Astrocyte of the cerebellum (primary cell): ENCODE data around the gene CD3E.

Experiments used
- DNase-seq: peaks from one replicate; pipeline ENCODE4 v3.0.0-alpha.2; 2011; ENCODE audit warnings: low read depth
- H3K4me3 ChIP-seq: 2 replicates; pipeline ENCODE4 v1.5.1; 2011; ENCODE audit warnings: mild to moderate bottlenecking, low read depth, low read length, moderate library complexity
- in situ Hi-C: cut with HindIII; loops from 2 replicates; pipeline ENCODE4 v1.10.0; 2017; ENCODE audit warnings: low sequenced_read_pairs
- TF ChIP-seq, protein P1 (sequence below): IDR thresholded peaks from 2 replicates; pipeline ENCODE4 v1.5.1; 2012; ENCODE audit warnings: low read length, low read depth, moderate library complexity, mild to moderate bottlenecking; ENCODE audit errors: missing control alignments

Gene CD3E

DNA sequence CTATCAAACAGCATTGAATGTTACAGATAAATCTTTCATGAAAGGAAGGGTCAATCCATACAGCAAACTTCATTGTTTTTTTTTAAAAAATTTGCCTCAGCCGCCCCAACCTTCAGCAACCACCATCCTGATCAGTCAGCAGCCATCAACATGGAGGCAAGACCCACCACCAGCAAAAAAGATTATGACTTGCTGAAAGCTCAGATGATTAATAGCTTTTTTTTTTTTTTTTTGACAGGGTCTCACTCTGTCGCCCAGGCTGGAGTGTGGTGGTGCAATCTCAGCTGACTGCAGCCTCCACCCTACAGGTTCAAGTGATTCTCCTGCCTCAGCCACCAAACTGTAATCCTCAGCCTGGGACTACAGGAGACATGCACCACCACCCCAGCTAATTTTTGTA is 18.0 kb upstream of the CD3E start:
- no peak for DNase-seq
- H3K4me3 ChIP-seq = no peak overlapping the region
- in situ Hi-C loops = no loop called here
- TF ChIP-seq, protein P1, sequence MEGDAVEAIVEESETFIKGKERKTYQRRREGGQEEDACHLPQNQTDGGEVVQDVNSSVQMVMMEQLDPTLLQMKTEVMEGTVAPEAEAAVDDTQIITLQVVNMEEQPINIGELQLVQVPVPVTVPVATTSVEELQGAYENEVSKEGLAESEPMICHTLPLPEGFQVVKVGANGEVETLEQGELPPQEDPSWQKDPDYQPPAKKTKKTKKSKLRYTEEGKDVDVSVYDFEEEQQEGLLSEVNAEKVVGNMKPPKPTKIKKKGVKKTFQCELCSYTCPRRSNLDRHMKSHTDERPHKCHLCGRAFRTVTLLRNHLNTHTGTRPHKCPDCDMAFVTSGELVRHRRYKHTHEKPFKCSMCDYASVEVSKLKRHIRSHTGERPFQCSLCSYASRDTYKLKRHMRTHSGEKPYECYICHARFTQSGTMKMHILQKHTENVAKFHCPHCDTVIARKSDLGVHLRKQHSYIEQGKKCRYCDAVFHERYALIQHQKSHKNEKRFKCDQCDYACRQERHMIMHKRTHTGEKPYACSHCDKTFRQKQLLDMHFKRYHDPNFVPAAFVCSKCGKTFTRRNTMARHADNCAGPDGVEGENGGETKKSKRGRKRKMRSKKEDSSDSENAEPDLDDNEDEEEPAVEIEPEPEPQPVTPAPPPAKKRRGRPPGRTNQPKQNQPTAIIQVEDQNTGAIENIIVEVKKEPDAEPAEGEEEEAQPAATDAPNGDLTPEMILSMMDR = no peak

DNA sequence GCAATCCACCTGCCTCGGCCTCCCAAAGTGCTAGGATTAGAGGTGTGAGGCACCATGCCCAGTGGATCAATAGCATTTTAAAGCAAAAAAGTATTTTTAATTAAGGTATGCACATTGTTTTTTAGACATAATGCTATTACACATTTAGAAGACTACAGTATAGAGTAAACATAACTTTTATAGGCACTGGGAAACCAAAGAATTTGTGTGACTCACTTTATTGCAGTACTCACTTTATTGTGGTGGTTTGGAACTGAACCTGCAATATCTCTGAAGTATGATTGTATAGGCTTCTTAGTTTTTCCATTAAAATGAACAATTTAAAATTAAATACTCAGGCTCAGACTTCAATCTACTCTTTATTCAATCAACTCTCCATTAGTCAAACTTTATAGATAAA is 17.5 kb upstream of the CD3E start:
- H3K4me3 ChIP-seq = no peak overlapping the region
- TF ChIP-seq, protein P1 = no peak
- no peak for DNase-seq
- in situ Hi-C loops = no loop called here

DNA sequence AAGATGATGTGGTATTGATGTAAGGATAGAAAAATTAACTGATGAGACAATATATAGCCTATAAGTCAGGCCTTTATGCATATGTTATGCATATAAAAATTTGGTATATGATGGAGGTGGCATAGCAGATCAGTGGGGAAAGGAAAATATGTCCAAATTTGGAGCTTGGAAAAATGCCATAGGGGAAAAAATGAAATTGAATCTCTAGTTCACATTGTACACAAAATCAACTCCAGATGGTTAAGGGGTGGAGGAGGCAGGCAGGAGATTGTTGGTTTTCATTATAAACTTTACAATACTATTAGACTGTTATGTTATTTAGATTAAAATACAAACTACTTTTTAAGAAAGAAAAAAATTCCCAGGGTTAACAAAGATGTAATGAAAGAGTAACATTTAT is 15.1 kb upstream of the CD3E start:
- TF ChIP-seq, protein P1 = no peak
- in situ Hi-C loops = no loop called here
- DNase-seq = no peak
- H3K4me3 ChIP-seq = no peak overlapping the region

DNA sequence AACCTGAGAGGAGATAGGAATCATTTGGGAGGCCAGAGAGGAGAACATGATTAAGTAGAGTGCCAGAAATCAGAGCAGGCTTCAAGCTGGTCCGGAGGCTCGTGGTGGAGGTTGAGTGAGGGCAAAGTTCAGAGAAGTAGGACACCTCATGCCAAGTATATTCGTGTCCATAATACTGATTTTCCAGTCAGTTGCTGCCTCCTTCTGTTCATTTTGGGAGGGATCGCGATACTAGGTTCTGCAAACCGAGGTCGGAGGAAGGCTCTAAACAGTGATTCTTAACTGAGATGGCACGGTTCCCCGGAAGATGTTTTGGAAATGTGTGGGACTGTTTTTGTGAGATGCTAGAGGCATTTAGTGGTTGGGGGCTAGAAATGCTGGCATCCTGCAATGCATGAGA is 13.6 kb upstream of the CD3E start:
- in situ Hi-C loops = no loop called here
- DNase-seq = no peak

DNA sequence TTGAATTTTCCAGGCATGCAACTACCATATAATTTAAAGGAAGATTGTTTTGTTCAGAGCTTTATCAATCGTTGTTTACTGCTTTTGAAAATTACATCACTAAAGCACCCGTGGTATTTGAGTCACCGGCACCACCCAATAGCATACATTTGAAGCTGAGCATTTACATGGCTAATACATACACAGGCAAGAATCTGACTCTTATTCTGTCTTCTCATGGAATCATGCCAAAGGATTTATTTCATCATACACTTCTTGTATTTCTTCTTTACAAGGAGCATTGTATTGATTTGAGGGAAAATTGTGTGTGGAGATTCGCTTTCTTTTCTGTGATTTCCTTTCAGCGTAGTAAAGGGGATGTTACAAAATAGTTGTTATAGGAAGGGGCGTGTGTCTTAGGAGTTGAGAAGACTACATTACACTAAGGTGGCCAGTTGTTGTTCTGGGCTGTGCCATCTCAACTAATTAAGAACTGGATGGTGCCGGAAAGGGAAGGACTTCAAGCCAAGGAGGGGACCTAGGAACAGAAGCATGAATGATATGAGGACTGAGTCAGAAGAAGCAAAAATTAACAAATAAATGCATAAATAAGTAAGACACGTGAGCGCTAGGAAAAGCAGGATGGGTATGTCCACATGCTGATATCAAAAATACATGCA is 12.9 kb upstream of the CD3E start:
- no peak for DNase-seq
- TF ChIP-seq, protein P1 = no peak
- H3K4me3 ChIP-seq = no peak overlapping the region
- in situ Hi-C loops = no loop called here

More for the DNA sequence above, 13.6 kb upstream of the CD3E start:
- no peak overlapping the region for H3K4me3 ChIP-seq
- TF ChIP-seq, protein P1 = no peak

DNA sequence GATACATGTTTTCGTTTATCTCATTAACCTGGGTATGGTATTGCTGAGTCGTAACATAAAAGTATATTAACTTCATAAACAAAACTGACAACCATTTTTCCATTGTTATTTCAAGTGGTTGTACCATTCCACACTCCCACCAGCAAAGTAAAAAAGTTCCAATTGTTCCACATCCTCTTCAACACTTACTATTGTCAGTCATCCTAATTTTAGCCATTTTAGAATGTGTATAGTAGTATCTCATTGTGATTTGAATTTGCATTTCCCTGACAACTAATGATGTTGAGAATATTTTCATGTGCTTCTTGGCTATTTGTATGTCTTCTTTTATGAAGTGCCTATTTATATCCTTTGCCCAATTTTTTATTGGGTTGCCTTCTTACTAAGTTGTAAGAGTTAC is 10.5 kb upstream of the CD3E start:
- TF ChIP-seq, protein P1 = no peak
- no peak for DNase-seq
- in situ Hi-C loops = no loop called here
- no peak overlapping the region for H3K4me3 ChIP-seq

DNA sequence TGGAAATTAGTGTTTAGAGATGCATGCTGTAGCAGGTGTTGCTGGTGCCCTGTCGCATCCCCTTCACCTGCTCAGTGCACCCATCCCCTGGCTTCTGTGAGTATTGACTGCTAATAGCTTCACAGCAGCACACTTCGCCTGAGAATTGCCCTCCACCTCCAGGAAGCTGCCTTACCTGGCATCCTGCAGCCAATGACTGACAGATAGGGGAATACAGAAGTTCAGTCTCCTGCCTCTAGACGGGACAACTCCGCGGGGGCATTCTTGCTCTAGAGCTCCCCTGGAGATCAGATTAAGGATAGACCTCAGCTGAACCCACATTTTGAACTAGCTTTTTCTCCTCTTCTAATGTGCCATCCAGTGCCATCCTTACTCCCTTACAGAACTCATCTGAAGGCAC is 9.3 kb upstream of the CD3E start:
- in situ Hi-C loops = no loop called here
- no peak for DNase-seq
- no peak overlapping the region for H3K4me3 ChIP-seq
- TF ChIP-seq, protein P1 = no peak
